NCI-H2081 (cell line): ENCODE results near the gene PTPRD.
A peak's percentile ranks its signal among the peaks of the same experiment; 100 is the strongest.

ENCODE experiments used
- DNase-seq, 2 experiments: peaks; one replicate each; lab custom pipeline; 2025; lab: John Stamatoyannopoulos, UW

The PTPRD gene

GRCh38 chr9:9605681-9606080 lies 1007.1 kb downstream of the PTPRD start:
- no peak for DNase-seq

GRCh38 chr9:9603345-9603744 lies 1009.5 kb downstream of the PTPRD start:
- DNase-seq, result no peak

DNA sequence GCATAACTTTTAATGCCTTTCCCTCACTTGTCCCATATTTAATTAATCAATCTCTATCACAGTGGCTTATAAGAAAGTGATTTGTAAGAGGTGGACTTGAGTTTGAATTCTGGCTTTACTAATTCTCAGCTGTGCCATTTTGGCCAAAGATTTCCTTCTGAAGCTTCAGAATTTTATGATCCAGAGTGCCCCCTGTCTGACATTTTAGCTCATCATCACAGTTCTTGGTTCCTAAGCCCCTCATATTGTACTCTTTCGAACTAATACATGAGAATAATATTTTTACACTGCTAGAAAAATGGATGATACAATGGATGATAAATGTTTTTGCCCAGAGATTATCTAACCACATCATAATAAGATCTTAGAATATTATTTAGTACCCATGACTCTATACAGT lies 1014.1 kb downstream of the PTPRD start:
- DNase-seq, result peak in 1 of 2 experiments; percentile 13

DNA sequence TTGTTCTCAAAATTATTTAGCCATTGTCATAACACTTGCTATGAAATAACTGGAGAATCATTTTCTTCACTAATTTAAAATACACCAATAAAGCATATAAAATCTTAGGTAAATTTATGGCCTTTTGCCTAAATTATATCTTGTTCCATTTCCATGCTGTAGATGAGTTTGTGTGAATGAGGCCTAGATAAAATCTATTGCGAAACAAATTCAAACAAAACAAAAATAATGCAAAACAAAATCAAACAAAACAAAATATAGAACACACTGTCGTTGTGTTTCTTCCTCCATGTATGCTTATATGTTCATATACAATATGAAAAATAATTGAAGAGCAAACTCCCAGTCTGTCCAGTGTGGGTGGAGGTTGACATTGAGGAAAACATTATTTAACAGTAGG lies 1020.7 kb downstream of the PTPRD start:
- DNase-seq, result no peak

- no peak for DNase-seq
Measured at GRCh38 chr9:9585920-9586319, 1026.9 kb downstream of the PTPRD start.

DNA sequence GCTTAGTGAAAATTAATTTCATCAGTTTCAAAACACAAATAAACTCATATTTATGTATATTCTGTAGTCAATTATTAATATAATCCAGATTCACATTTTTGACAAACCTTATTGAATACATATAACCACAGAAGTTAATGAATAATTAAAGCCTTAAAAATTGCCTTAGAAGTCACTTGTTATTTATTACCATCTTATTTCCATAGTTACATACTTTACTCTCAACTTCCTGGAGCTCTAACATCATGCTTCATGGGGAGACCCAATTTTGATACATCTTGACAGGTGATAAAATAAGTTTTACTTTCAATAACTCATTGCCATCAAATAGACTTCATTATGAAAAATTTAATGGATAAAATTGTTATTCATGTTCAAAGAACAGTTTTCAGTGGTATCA lies 1038.7 kb downstream of the PTPRD start:
- DNase-seq, result no peak

DNA sequence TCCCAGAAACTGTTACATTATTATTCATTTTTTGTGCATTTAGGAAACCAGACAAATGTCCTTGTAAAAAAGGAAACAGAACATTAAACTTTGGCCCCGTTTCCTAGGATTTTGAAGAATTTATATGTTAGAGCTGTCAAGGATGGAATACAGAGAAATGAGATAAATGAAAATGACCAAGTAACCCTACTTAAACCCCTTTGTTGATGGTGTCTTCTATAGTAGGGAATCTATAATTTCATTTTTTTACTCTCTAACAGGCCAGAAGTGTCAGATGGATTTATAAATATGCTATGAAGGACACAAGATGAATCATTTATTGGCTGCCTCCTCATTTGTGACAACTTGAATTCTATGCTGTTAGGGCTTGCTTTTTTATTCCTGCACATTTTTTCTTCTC lies 1047.1 kb downstream of the PTPRD start:
- DNase-seq, result no peak

DNA sequence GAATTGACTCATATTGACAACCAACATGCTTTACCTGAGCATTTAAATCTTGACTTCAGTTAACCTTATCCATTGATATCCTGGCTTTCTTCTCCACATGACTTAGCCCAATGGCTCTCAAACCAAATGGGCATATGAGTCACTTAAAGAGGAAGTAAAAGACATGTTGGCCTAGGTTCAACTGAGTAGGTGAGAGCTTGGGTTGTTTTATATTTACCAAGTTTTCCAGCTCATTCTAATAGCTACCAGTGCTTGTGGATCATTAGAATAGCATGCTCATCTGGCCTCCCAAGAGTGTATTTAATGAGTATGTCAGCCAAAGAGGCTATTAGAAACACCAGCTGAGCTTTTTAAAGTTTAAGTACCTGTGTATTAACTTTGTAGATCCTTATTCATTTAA lies 1049.0 kb downstream of the PTPRD start:
- DNase-seq, result no peak

DNA sequence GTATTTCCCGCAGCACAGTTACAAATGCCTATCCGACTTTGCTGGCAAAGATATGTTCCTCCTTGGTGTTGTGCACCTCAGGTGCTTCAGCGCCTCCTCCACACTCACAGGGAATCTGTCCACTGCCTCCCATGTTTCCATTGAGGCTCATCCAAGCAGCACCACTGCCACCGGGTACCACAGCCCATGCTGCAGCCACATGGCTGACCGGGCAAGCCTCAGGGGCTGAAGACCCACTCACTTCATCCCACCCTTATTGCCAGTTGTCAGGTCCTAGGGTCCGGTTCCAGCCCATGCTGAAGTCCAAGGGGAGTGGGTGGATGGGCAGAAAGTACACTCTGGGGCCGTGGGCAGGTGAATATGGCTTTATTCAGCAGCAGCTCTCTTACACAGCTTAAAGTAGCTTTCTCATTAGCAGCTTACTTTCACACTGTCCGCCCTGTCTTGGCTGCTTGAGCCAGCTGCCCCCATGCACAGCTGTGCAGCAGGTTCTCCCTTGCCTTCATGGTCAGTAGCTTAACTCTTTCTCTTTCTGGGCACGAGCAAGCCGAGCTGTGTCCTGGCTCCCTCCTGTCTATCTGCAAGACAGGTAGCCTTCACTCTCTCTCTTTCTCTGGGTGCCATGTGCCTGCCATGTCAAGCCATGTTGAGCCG lies 1052.3 kb downstream of the PTPRD start:
- no peak for DNase-seq

DNA sequence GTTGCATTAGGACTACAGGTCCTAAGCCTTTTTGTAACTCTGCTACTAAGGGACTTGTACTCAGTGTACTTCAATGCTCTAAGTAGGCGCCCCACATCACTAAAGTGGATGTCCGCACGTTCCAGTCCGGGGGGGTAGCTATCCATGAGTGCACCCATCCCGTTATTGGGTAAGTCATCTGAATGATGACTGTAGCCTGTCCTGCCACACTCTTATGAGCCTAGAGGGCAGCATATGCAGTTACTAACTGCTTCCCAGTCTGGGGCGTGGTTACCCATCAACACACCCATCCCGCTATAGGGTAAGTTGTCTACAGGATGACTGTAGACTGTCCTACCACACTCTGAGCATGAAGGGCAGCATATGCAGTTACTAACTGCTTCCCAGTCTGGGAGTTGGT lies 1053.9 kb downstream of the PTPRD start:
- no peak for DNase-seq

GRCh38 chr9:9557804-9558334 lies 1054.9 kb downstream of the PTPRD start:
- no peak for DNase-seq

DNA sequence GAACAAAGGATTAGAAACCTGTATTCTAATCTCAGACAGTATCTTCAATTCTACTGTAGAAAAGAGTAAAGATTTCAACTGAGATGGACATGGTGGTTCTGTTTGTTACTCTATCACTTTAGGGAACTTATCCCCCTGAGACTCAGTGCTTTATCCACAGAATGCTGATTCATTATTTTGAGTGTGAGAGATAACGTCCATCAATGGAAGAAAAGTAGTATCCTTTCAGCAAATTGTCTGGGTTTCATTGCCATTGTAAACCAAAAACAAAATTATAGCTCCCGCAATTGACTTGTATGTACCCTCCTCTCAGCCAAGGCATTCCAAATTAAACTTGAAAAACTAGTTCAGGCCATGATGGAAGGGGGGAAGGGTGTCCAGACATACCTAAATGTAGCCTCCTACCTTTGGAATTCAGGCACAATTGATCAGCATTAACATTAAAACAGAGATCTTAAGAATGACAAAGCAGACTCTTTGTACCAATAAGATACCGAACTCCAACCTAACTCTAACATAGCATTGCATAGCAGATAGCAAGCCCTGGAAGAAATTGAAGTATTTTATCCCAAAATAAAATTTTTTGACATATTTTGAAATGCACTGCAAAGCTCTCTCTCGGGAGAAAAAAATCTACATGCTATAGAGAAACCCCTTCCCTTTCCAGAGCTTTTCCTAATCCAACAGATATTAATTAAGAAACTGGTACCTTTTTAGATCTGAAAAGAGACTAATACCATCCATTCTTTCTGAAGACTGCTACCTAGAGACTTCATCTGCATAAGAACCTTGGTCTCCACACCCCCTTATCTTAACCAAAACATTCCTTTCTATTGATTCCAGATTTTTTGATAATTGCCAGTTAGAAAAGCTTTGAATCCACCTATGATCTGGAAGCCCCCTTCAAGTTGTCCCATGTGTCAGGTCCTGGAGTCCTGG lies 1055.7 kb downstream of the PTPRD start:
- no peak for DNase-seq

DNA sequence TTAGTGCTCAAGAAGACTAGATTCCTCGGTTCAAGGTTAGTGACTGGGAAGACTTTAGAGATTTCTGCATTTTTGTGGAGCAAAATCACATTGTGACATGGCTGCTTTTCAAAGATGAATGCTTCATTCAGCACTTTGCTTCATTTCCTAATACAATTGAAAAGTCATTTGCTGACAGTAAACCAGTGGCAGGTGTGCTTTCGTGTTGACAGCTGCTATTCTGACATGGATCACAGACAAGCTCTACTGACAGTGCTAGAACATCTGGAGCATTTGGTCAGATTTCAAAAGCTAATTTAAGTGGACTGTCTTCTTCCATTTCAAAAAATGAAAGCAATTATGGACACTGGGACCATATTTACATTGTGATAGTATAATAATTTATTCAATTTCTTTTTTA lies 1060.1 kb downstream of the PTPRD start:
- peak in 1 of 2 experiments; percentile 15 for DNase-seq

- DNase-seq, result no peak
Measured at GRCh38 chr9:9538766-9539165, 1074.0 kb downstream of the PTPRD start.

GRCh38 chr9:9538356-9538755 lies 1074.4 kb downstream of the PTPRD start:
- no peak for DNase-seq

DNA sequence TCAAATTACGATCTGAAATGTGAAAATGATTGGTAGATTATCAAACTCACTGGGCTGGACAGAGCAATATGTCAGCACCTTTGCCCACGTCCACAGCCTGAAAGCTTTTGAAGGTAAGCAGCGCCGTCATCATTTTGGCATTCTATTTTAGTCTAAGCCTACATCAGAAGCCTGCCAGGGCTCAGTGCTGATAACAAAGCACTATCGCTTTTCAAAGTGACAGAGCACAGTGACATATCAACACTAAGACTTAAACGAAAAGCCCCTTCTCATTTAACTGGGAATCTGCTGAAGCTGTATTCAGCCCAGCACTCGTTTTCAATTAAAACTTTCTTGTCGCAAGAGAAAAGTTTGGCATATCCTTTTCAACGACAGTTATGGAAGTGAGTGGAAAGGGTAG lies 1076.3 kb downstream of the PTPRD start:
- DNase-seq, result no peak

DNA sequence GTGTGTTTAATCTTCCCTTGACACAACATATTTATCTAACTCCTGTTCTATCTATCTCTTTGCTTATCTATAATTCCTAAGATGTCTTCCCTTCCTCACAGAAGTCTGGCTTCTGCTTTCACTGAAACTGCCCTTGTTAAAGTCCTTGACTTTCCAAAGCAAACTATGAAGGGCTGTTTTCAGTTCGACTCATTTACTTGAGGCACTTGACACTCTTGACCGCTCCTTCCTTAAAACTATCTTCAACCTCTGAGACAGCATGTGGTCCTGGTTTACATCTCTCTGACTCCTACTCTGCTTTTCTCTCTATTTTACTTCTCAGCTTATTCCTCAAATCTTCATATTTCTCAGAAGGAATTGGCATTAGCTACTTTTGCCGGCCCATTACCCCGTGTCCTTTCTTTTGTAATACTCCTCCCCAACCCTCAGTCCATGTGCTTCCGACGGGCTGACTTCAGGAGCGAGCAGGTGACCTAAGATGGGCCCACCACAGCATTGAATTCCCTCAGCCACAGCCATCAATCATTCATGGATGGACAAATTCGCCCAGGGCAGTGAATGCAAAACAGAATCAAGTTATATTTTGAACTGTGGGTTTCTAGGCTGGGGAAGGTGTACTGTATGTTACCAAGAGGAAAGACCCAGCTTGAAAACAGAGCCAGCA lies 1089.2 kb downstream of the PTPRD start:
- no peak for DNase-seq

DNA sequence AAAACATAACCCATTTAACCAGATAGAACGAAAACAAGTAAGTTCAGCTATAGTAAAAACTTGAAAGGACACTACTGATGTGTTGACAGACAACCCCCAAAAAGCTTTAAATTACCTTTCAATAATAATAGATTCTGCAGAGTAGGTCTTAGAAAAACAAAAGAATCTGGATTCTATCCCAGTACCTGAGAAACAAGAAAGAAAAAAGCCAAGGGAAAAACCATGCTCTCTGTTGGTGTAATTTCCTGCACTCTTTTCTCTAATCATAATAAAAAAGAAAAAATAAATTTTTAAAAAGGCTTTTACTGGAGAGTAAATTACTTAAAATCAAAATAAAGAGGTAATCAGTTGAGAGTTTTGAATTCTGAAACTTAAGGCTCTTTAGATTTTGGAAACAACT lies 1090.4 kb downstream of the PTPRD start:
- peak in 1 of 2 experiments; percentile 8 for DNase-seq

GRCh38 chr9:9521033-9521779 lies 1091.6 kb downstream of the PTPRD start:
- no peak for DNase-seq

- DNase-seq, result no peak
Measured at GRCh38 chr9:9504869-9505268, 1107.9 kb downstream of the PTPRD start.

DNA sequence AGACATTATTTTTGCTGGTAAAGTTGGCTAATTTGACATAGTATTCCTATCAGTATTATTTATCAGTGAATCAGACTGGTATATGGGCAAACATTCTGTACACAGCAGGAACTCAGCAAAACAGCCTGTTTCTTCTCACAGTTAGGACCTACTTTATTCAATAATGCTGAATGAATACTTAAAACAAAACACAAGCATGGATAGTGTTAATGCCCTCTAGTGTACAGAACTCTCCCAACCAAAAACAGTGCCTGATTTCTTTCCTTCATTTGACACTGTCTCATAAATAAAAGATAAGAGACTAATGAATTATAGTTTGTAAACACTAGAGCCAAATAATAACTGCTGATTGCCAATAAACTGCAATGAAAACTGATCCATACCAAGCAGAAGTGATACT lies 1113.3 kb downstream of the PTPRD start:
- no peak for DNase-seq

DNA sequence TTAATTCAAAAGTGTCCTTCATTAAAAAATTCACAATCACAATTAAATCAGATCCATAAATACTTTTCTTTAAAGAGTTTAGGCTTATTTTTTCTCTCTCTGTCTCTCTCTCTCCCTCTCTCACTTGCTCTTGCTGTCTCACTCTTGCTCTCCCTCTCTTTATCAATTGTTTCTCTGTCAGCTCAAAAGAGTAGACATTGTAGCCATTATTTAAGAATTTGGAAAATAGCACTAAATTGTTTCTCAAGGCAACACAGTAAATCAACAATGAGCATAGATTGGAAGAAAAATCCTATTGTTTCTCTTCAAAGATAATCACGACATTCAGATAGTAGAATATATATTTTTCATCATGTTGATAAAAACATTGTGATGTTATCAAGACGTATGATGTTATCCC lies 1114.0 kb downstream of the PTPRD start:
- DNase-seq, result no peak
